ENCODE results near the gene ATP13A4. TPM values are rescaled to one million over a fixed set of nuclear protein-coding genes. Genes with fewer than 3 reads are reported as not detected.

ATP13A4 gene
- total RNA-seq, 2 donors from 2014 or later: 11.0 to 17.9 TPM

DNA sequence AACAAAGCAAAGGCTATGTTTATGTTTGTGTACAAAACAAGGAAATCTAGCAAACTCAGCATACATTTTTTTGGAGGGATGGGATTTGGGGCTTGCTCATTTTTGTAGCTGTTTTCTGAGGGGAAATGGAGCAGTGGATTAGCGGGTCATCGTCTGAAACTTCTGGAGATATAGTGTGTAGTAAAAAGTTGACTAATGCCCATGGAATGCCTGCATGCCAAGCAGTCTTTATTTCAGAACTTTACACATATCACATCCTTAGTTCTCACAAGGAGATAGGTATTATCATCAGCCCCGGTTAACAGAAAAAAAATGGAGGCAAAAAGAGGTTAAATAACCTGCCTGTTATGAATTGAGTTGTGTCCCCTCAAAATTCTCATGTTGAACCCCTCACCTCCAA lies 47.1 kb downstream of the ATP13A4 start:
- H3K9me3 ChIP-seq: no peaks in the 10 kb centered on the region

DNA sequence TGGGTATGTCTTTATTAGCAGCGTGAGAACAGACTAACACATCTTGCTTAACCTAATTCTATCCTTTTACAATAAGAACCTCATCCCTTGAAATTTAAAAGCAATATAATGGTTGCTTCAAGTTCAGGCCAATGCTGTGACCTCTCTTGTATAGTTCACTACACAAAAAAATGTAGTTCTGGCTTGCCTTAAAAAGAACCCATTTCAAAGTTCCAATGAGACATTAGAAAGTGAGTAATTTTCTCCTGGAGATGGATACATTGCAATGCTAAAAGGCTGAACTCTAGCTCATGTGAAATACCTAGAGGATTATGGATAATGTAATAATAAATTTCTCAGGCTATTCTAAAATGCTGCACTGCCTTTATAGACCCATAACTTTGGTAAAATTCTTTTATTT lies 47.8 kb downstream of the ATP13A4 start:
- H3K4me1 ChIP-seq: no peaks in the 10 kb centered on the region
- H3K4me3 ChIP-seq: no peak overlapping the region
- intact Hi-C loops (cut with DNase I): no loop called here
- no peak overlapping the region for H3K27ac ChIP-seq
- TF ChIP-seq, protein P1, sequence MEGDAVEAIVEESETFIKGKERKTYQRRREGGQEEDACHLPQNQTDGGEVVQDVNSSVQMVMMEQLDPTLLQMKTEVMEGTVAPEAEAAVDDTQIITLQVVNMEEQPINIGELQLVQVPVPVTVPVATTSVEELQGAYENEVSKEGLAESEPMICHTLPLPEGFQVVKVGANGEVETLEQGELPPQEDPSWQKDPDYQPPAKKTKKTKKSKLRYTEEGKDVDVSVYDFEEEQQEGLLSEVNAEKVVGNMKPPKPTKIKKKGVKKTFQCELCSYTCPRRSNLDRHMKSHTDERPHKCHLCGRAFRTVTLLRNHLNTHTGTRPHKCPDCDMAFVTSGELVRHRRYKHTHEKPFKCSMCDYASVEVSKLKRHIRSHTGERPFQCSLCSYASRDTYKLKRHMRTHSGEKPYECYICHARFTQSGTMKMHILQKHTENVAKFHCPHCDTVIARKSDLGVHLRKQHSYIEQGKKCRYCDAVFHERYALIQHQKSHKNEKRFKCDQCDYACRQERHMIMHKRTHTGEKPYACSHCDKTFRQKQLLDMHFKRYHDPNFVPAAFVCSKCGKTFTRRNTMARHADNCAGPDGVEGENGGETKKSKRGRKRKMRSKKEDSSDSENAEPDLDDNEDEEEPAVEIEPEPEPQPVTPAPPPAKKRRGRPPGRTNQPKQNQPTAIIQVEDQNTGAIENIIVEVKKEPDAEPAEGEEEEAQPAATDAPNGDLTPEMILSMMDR (IDR thresholded peaks at IDR 0.05): no peak
- no peak overlapping the region for H3K9ac ChIP-seq (ENCODE audit: low read depth in 2 of 2, low read length in 2 of 2)
- H3K36me3 ChIP-seq: no peaks in the 10 kb centered on the region
- no peaks in the 10 kb centered on the region for H3K9me3 ChIP-seq
- DNase-seq: no peak
- no peaks in the 10 kb centered on the region for H3K27me3 ChIP-seq

More for the DNA sequence above, 47.1 kb downstream of the ATP13A4 start:
- H3K27me3 ChIP-seq: no peaks in the 10 kb centered on the region
- H3K27ac ChIP-seq: no peak overlapping the region
- H3K9ac ChIP-seq (ENCODE audit: low read depth in 2 of 2, low read length in 2 of 2): no peak overlapping the region
- intact Hi-C loops (cut with DNase I): no loop called here
- H3K4me3 ChIP-seq: no peak overlapping the region
- DNase-seq: no peak
- H3K4me1 ChIP-seq: no peaks in the 10 kb centered on the region
- TF ChIP-seq, protein P1 (IDR thresholded peaks at IDR 0.05): no peak
- no peaks in the 10 kb centered on the region for H3K36me3 ChIP-seq

DNA sequence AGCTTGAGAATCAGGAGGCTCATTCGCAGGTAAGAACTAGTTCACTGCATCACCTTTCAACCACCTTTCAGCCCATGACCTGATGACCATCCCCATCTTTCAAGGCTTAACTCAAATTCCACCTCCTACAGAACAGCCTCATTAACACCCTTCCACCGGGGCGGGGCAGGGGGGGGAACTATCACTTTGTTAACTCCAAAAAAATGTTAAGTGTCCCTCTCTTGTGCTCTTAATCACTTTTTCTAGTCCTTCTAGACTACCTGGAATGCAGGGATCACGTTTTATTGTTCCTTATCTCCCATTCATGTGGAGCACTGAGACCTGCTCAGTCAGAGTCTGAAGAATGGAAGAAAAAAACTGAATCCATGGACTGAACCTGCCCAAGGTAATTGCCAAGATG lies 51.8 kb downstream of the ATP13A4 start:
- H3K4me3 ChIP-seq: no peak overlapping the region
- H3K9me3 ChIP-seq: no peaks in the 10 kb centered on the region
- no peak overlapping the region for H3K9ac ChIP-seq (ENCODE audit: low read depth in 2 of 2, low read length in 2 of 2)
- H3K4me1 ChIP-seq: no peaks in the 10 kb centered on the region
- no peaks in the 10 kb centered on the region for H3K27me3 ChIP-seq
- TF ChIP-seq, protein P1 (IDR thresholded peaks at IDR 0.05): no peak
- intact Hi-C loops (cut with DNase I): no loop called here
- no peak overlapping the region for H3K27ac ChIP-seq
- H3K36me3 ChIP-seq: no peaks in the 10 kb centered on the region
- no peak for DNase-seq

DNA sequence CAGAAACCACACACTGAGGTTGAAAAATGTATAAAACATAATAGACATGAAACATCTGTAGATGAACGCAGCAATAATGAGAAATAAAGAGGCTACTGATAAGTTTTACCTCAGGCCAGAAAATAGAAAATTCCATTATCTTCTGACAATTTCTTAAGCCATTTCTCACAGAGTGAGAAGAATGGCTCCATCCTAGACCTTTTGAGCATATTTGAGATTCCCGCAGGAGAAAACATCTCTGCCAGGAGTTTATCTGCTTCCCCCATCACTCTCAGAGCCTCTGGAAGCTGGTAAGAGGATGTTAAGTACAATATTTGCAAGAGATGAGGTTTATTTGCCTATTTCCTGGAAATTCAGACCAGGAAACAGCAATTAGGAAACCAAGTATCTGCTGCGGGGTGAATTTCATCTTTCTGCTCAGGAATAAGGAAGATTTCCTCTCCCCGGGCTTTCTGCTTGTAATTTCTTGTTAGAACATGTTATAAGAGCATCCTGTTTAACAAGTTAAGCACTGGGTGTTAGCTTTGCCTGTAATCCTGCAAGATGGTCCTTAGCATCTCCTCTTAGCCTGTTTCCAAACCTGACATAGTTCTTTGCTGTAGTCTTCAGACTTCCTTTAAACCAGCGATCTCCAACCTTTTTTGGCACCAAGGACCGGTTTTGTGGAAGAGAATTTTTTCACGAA lies 54.8 kb downstream of the ATP13A4 start:
- no peak overlapping the region for H3K9ac ChIP-seq (ENCODE audit: low read depth in 2 of 2, low read length in 2 of 2)
- H3K4me1 ChIP-seq: no peaks in the 10 kb centered on the region
- H3K36me3 ChIP-seq: no peaks in the 10 kb centered on the region
- no peak overlapping the region for H3K4me3 ChIP-seq
- TF ChIP-seq, protein P1 (IDR thresholded peaks at IDR 0.05): no peak
- no peak for DNase-seq
- intact Hi-C loops (cut with DNase I): no loop called here
- H3K27ac ChIP-seq: no peak overlapping the region
- no peaks in the 10 kb centered on the region for H3K9me3 ChIP-seq
- no peaks in the 10 kb centered on the region for H3K27me3 ChIP-seq

DNA sequence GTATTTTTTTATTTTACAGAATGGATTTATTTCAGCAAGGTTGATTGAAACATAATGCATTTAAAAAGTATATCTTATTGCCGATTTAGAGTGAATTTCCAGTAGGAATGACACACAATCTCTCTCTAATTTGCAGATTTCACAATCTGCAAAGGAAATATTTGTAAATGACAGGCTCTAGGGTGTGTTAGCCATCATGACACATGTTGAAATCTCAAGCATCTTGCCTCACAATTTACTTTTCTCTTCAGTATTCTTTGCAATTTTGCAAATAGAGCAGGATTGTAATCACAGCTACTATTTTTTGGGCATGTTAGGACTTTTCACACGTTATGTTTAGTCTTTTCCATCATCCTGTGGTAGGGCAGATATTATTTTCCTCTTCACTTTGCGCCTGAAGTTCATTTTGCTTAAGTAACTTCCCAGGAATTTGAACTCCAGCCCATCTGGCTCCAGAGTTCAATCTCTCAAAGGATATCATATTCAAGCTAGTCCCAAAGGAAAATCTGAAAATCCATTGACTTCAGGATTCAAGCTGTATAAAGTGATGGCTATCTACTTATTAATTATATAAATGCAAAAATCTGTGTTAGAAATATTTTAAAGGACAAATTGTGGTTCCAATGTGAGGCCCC lies 55.4 kb downstream of the ATP13A4 start:
- Histone ChIP-seq H3K36me3 (no peaks in the 10 kb centered on the region), H3K27ac (no peak overlapping the region), H3K4me1 (no peaks in the 10 kb centered on the region), H3K9me3 (no peaks in the 10 kb centered on the region), H3K9ac (ENCODE audit: low read depth in 2 of 2, low read length in 2 of 2) (no peak overlapping the region), H3K4me3 (no peak overlapping the region), H3K27me3 (no peaks in the 10 kb centered on the region)
- TF ChIP-seq, protein P1 (IDR thresholded peaks at IDR 0.05): no peak
- intact Hi-C loops (cut with DNase I): no loop called here
- DNase-seq: no peak

All from colonic mucosa (tissue), 4 donors.